Activated naive CD8-positive, alpha-beta T cell (primary cell): ENCODE results near the gene BRF1.

Experiments used
- H3K27ac Mint-ChIP-seq: one replicate; pipeline ENCODE4 v1.8.0; 2021; ENCODE audit warnings: mixed read lengths
- H3K27me3 Mint-ChIP-seq: one replicate; pipeline ENCODE4 v1.8.0; 2021; ENCODE audit warnings: mixed read lengths
- H3K36me3 Mint-ChIP-seq: one replicate; pipeline ENCODE4 v1.8.0; 2021; ENCODE audit warnings: mixed read lengths
- H3K4me1 Mint-ChIP-seq: one replicate; pipeline ENCODE4 v1.8.0; 2021; ENCODE audit warnings: low read depth, mixed read lengths
- H3K4me3 Mint-ChIP-seq: one replicate; pipeline ENCODE4 v1.8.0; 2021; ENCODE audit warnings: mild to moderate bottlenecking, mixed read lengths
- H3K9me3 Mint-ChIP-seq: one replicate; pipeline ENCODE4 v1.8.0; 2021; ENCODE audit warnings: low read depth, mixed read lengths

Gene BRF1

GRCh38 chr14:105167303-105168092 is 133.3 kb downstream of the BRF1 start:
- Mint-ChIP-seq H3K27ac (no peak overlapping the region), H3K9me3 (no peaks in the 10 kb centered on the region), H3K36me3 (no peaks in the 10 kb centered on the region), H3K4me1 (peaks cover 8% of the 10 kb centered on the region), H3K27me3 (peaks cover 1% of the 10 kb centered on the region), H3K4me3 (peak overlapping the region; percentile 66)

- no peaks in the 10 kb centered on the region for H3K36me3 Mint-ChIP-seq
- H3K4me1 Mint-ChIP-seq: peaks cover 6% of the 10 kb centered on the region
- no peak overlapping the region for H3K27ac Mint-ChIP-seq
- no peaks in the 10 kb centered on the region for H3K9me3 Mint-ChIP-seq
- H3K27me3 Mint-ChIP-seq: peaks cover 1% of the 10 kb centered on the region
- peak overlapping the region; percentile 40 for H3K4me3 Mint-ChIP-seq
Measured at GRCh38 chr14:105166571-105167302, 134.1 kb downstream of the BRF1 start.

GRCh38 chr14:105165761-105166485 is 134.9 kb downstream of the BRF1 start:
- Mint-ChIP-seq H3K9me3 (no peaks in the 10 kb centered on the region), H3K4me1 (peaks cover 6% of the 10 kb centered on the region), H3K27me3 (peaks cover 1% of the 10 kb centered on the region), H3K27ac (no peak overlapping the region), H3K36me3 (no peaks in the 10 kb centered on the region), H3K4me3 (no peak overlapping the region)

GRCh38 chr14:105165134-105165704 is 135.6 kb downstream of the BRF1 start:
- Mint-ChIP-seq H3K4me1 (peaks cover 6% of the 10 kb centered on the region), H3K36me3 (no peaks in the 10 kb centered on the region), H3K27ac (no peak overlapping the region), H3K9me3 (no peaks in the 10 kb centered on the region), H3K27me3 (peaks cover 1% of the 10 kb centered on the region), H3K4me3 (no peak overlapping the region)

GRCh38 chr14:105163040-105163742 is 137.6 kb downstream of the BRF1 start:
- Mint-ChIP-seq H3K4me1 (peaks cover 4% of the 10 kb centered on the region), H3K4me3 (no peak overlapping the region), H3K27me3 (peaks cover 1% of the 10 kb centered on the region), H3K27ac (no peak overlapping the region), H3K36me3 (no peaks in the 10 kb centered on the region), H3K9me3 (no peaks in the 10 kb centered on the region)

- H3K4me1 Mint-ChIP-seq: peaks cover 4% of the 10 kb centered on the region
- peaks cover 1% of the 10 kb centered on the region for H3K27me3 Mint-ChIP-seq
- no peaks in the 10 kb centered on the region for H3K36me3 Mint-ChIP-seq
- no peak overlapping the region for H3K27ac Mint-ChIP-seq
- H3K9me3 Mint-ChIP-seq: no peaks in the 10 kb centered on the region
- no peak overlapping the region for H3K4me3 Mint-ChIP-seq
Measured at GRCh38 chr14:105162669-105162979, 138.2 kb downstream of the BRF1 start.

- Mint-ChIP-seq H3K36me3 (no peaks in the 10 kb centered on the region), H3K4me1 (peaks cover 4% of the 10 kb centered on the region), H3K27ac (no peak overlapping the region), H3K9me3 (no peaks in the 10 kb centered on the region), H3K4me3 (no peak overlapping the region), H3K27me3 (peaks cover 1% of the 10 kb centered on the region)
Measured at GRCh38 chr14:105161964-105162668, 138.7 kb downstream of the BRF1 start.

- Mint-ChIP-seq H3K4me1 (no peaks in the 10 kb centered on the region), H3K4me3 (no peak overlapping the region), H3K27ac (no peak overlapping the region), H3K27me3 (no peaks in the 10 kb centered on the region), H3K9me3 (no peaks in the 10 kb centered on the region), H3K36me3 (no peaks in the 10 kb centered on the region)
Measured at GRCh38 chr14:105161309-105161708, 139.5 kb downstream of the BRF1 start.

- Mint-ChIP-seq H3K4me1 (no peaks in the 10 kb centered on the region), H3K4me3 (no peak overlapping the region), H3K36me3 (no peaks in the 10 kb centered on the region), H3K27me3 (no peaks in the 10 kb centered on the region), H3K27ac (no peak overlapping the region), H3K9me3 (no peaks in the 10 kb centered on the region)
Measured at GRCh38 chr14:105160776-105161175, 140.0 kb downstream of the BRF1 start.

GRCh38 chr14:105159344-105159743 is 141.5 kb downstream of the BRF1 start:
- Mint-ChIP-seq H3K27me3 (no peaks in the 10 kb centered on the region), H3K36me3 (no peaks in the 10 kb centered on the region), H3K4me1 (no peaks in the 10 kb centered on the region), H3K4me3 (no peak overlapping the region), H3K27ac (no peak overlapping the region), H3K9me3 (no peaks in the 10 kb centered on the region)
